Kidney capillary endothelial cell (primary cell): ENCODE results near the gene POPDC3.
"Not testable (repeated sequence)": the region's sequence is repeated elsewhere in the genome, so short reads cannot be mapped to it uniquely, and the experiment has no call there.

ENCODE experiments used
- DNase-seq: peaks from one replicate; pipeline ENCODE4 v3.0.0-alpha.2; 2018; ENCODE audit warnings: low spot score

POPDC3 gene

GRCh38 chr6:105179244-105180065 is at the start of gene POPDC3:
Gene POPDC3, minus strand, starts transcription at chr6:105180014. Its CDS starts 18,105 bp downstream, at chr6:105161909.
- no peak for DNase-seq

- no peak for DNase-seq
Measured at GRCh38 chr6:105227295-105227767, 47.5 kb upstream of the POPDC3 start.

- no peak for DNase-seq
Measured at GRCh38 chr6:105226598-105227294, 46.9 kb upstream of the POPDC3 start.

- no peak for DNase-seq
Measured at GRCh38 chr6:105223242-105223641, 43.4 kb upstream of the POPDC3 start.

GRCh38 chr6:105221219-105221618 is 41.4 kb upstream of the POPDC3 start:
- not testable (repeated sequence) for DNase-seq

GRCh38 chr6:105220186-105220585 is 40.4 kb upstream of the POPDC3 start:
- DNase-seq: no peak

GRCh38 chr6:105219218-105219617 is 39.4 kb upstream of the POPDC3 start:
- not testable (repeated sequence) for DNase-seq

GRCh38 chr6:105215506-105215905 is 35.7 kb upstream of the POPDC3 start:
- DNase-seq: no peak

GRCh38 chr6:105214668-105215067 is 34.9 kb upstream of the POPDC3 start:
- no peak for DNase-seq

- no peak for DNase-seq
Measured at GRCh38 chr6:105213272-105213671, 33.5 kb upstream of the POPDC3 start.

- DNase-seq: no peak
Measured at GRCh38 chr6:105212587-105212986, 32.8 kb upstream of the POPDC3 start.

- DNase-seq: no peak
Measured at GRCh38 chr6:105211831-105212230, 32.0 kb upstream of the POPDC3 start.

- DNase-seq: no peak
Measured at GRCh38 chr6:105210932-105211531, 31.2 kb upstream of the POPDC3 start.

GRCh38 chr6:105209950-105210706 is 30.3 kb upstream of the POPDC3 start:
- peak; percentile 83 for DNase-seq

- peak; percentile 77 for DNase-seq
Measured at GRCh38 chr6:105207524-105208269, 27.9 kb upstream of the POPDC3 start.

GRCh38 chr6:105204768-105205167 is 25.0 kb upstream of the POPDC3 start:
- DNase-seq: no peak

- no peak for DNase-seq
Measured at GRCh38 chr6:105204331-105204730, 24.5 kb upstream of the POPDC3 start.

- DNase-seq: no peak
Measured at GRCh38 chr6:105202486-105202885, 22.7 kb upstream of the POPDC3 start.

GRCh38 chr6:105200133-105200730 is 20.4 kb upstream of the POPDC3 start:
- no peak for DNase-seq

GRCh38 chr6:105199711-105200110 is 19.9 kb upstream of the POPDC3 start:
- DNase-seq: no peak

GRCh38 chr6:105196076-105196475 is 16.3 kb upstream of the POPDC3 start:
- DNase-seq: no peak
